ENCODE results near the gene MRTFA.

GRCh38 chr22:40605761-40606160 lies 30.8 kb downstream of the MRTFA start:
- TF ChIP-seq, protein P1, sequence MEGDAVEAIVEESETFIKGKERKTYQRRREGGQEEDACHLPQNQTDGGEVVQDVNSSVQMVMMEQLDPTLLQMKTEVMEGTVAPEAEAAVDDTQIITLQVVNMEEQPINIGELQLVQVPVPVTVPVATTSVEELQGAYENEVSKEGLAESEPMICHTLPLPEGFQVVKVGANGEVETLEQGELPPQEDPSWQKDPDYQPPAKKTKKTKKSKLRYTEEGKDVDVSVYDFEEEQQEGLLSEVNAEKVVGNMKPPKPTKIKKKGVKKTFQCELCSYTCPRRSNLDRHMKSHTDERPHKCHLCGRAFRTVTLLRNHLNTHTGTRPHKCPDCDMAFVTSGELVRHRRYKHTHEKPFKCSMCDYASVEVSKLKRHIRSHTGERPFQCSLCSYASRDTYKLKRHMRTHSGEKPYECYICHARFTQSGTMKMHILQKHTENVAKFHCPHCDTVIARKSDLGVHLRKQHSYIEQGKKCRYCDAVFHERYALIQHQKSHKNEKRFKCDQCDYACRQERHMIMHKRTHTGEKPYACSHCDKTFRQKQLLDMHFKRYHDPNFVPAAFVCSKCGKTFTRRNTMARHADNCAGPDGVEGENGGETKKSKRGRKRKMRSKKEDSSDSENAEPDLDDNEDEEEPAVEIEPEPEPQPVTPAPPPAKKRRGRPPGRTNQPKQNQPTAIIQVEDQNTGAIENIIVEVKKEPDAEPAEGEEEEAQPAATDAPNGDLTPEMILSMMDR (IDR thresholded peaks at IDR 0.05), result no peak
- no peak for TF ChIP-seq POLR2A (IDR thresholded peaks at IDR 0.05)

Data from thyroid gland (tissue), 4 donors.